RWPE1 (cell line): Measurements from ENCODE around the gene BCL3.
"Not testable (repeated sequence)": the region's sequence is repeated elsewhere in the genome, so short reads cannot be mapped to it uniquely, and the experiment has no call there.

ENCODE experiments used
- CTCF ChIA-PET: fragments of 350-600 bp; sonication (Branson Sonifier 250); formaldehyde crosslinking; extraction: SDS; loops from one replicate; lab custom pipeline; 2021; lab: Yijun Ruan, JAX
- POLR2A ChIA-PET: fragments of 400-600 bp; formaldehyde crosslinking; extraction: SDS; loops from one replicate; lab custom pipeline; 2020; ENCODE audit warnings: antibody characterized with exemption; ENCODE audit not compliant: low non-redundant PET; lab: Yijun Ruan, JAX
- DNase-seq: peaks from one replicate; pipeline ENCODE4 v3.0.0; 2012; ENCODE audit warnings: low spot score
- H3K27ac ChIP-seq: fragments of 450-650 bp; 2 replicates; pipeline ENCODE4 v1.5.1; 2017
- CTCF ChIP-seq: fragments of 450-650 bp; conservative IDR thresholded peaks from 2 replicates; pipeline ENCODE4 v1.5.1; 2017; ENCODE audit warnings: low read depth, mild to moderate bottlenecking

The BCL3 gene

GRCh38 chr19:44712864-44713515 lies 35.5 kb upstream of the BCL3 start:
- TF ChIP-seq CTCF = no peak
- no peak overlapping the region for H3K27ac ChIP-seq
- DNase-seq = no peak
- ChIA-PET POLR2A (no interaction called here), CTCF (interaction anchor here (0.6 to 1.1 kb wide), 2 partner anchors 11 to 190 kb away, joined by 3 to 4 read pairs; no protein-coding TSS in a partner anchor)

- H3K27ac ChIP-seq = no peak overlapping the region
- no peak for TF ChIP-seq CTCF
- POLR2A ChIA-PET = no interaction called here
Observed at GRCh38 chr19:44714597-44715169, 33.8 kb upstream of the BCL3 start.

GRCh38 chr19:44717603-44718002 lies 30.9 kb upstream of the BCL3 start:
- TF ChIP-seq CTCF = no peak
- no peak overlapping the region for H3K27ac ChIP-seq
- CTCF ChIA-PET = interaction anchor here (1.0 kb wide), 1 partner anchor 127 kb away, joined by 6 read pairs; no protein-coding TSS in a partner anchor
- DNase-seq = no peak
- POLR2A ChIA-PET = no interaction called here

More at GRCh38 chr19:44714597-44715169, 33.8 kb upstream of the BCL3 start:
- CTCF ChIA-PET = interaction anchor here (0.6 to 2.0 kb wide), 4 partner anchors 10 to 144 kb away, joined by 3 to 7 read pairs (median 4); no protein-coding TSS in a partner anchor
- no peak for DNase-seq

GRCh38 chr19:44718441-44719261 lies 29.9 kb upstream of the BCL3 start:
- no peak for TF ChIP-seq CTCF
- H3K27ac ChIP-seq = peak overlapping the region; percentile 56
- ChIA-PET CTCF (no interaction called here), POLR2A (no interaction called here)
- DNase-seq = no peak

- H3K27ac ChIP-seq = peak overlapping the region; percentile 56
- no peak for DNase-seq
- ChIA-PET POLR2A (no interaction called here), CTCF (no interaction called here)
- no peak for TF ChIP-seq CTCF
Observed at GRCh38 chr19:44719262-44719701, 29.2 kb upstream of the BCL3 start.

GRCh38 chr19:44720396-44720795 lies 28.1 kb upstream of the BCL3 start:
- CTCF ChIA-PET = interaction anchor here (5.4 kb wide), 1 partner anchor 49 kb away, joined by 106 read pairs; no protein-coding TSS in a partner anchor
- DNase-seq, POLR2A ChIA-PET, H3K27ac ChIP-seq: not testable (repeated sequence)
